Stimulated activated CD8-positive, alpha-beta memory T cell treated with anti-CD3 and anti-CD28 coated beads, Interleukin-7, amount 100 ng/mL, for 48 hours (primary cell): Measurements from ENCODE around the gene COX20.
A peak's percentile ranks its signal among the peaks of the same experiment; 100 is the strongest.
"Not testable (repeated sequence)": the region's sequence is repeated elsewhere in the genome, so short reads cannot be mapped to it uniquely, and the experiment has no call there.

Experiments
- DNase-seq, 2 donors: peaks; one replicate each; pipeline ENCODE4 v3.0.0-alpha.2; 2020; ENCODE audit warnings: low read depth in 1 of 2; ENCODE audit errors: extremely low read depth in 1 of 2

The COX20 gene, protein sequence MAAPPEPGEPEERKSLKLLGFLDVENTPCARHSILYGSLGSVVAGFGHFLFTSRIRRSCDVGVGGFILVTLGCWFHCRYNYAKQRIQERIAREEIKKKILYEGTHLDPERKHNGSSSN

DNA sequence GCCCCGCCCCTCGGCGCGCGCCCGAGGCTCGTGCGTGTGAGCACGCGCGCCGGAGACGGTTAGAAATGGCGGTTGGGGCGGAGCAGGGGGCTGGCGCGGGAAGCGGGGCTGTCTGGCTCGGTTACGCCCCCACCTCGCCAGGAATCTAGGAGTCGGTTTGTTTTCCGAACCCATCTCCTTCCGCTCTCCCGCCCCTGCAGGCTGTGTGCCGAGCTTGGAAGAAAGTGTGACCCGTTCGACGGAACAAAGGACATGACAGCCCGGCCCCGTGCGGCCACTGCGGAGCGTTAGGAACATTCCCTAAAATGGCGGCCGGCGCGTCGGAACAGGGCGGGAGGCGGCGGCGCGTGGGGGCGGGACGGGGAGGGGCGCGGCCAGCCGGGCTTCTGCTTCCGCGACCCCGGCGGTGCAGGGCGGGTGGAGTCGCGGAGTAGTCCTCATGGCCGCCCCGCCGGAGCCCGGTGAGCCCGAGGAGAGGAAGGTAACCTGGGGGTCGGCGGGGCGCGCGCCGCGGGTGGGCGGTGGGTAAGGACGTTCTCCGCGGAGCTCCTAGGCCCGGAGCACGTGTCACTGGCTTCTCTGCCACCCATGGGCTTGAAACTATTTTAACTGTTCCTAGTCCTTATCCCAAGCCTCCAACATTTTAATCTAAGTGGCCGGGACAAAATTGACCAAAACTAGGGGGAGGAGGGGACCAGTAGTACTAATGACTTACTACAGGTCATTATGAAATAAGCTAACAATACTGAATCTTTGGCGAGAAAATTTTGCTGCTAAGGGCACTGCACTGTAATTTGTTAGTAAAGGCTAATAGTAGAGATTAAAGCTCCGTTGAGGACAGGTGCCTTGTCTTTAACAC lies at the start of gene COX20:
Gene COX20, plus strand, starts transcription at position 383 of the 859 bp plus-strand sequence. Its CDS starts 57 bp downstream, at position 440.
- peak; percentile 75 to 85 for DNase-seq

DNA sequence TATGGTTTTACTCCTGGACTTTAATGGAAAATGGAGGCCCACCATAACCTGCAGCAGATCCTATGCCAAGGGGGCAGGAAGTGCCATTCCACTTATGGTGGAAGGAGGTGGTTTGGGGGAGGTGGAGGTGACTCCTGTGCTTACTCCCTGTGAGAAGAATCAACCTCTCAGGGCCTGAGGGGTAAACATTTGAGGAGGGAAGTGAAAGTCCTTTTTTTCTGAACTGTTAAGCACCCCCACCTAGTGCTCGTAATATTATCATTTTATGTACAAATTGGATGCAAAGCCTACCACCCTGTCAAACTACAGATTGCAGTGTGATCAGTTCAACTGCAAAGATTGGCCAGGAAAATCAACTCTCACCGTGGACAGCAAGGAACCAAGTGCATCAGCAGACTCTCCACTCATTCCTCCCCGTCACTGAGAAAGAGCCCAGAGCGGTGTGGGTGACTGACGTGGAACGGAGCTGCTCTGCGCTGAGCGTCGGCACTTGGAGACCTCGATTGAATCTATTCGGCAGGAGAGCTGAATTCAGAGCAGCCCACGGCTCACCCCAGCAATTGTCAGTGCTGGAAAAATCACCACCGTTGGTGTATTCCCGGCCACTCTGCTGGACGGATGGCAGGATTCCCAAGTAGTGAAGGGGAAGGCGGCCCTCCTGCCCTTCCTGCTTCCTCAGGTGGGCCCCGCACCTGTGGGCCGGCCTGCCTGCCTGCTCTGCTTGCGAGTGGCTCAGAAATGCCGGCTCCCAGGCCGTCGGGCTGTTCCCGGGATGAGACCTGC lies 46.8 kb upstream of the COX20 start:
- no peak for DNase-seq

DNA sequence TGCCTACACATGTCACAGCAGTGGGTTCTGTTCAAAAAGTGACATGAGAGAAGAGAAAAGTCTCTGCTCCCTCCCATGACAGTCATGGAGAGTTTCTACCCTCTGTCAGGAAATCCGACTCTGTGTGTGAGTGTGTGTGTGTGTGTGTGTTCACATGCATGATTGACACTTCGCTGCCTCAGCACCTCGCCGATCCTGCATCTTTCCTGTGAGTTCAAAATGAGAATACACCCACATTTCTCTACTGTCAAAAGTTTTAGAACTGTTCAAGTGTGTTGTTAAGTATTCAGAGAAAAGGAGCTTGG lies 46.2 kb upstream of the COX20 start:
- DNase-seq: no peak

DNA sequence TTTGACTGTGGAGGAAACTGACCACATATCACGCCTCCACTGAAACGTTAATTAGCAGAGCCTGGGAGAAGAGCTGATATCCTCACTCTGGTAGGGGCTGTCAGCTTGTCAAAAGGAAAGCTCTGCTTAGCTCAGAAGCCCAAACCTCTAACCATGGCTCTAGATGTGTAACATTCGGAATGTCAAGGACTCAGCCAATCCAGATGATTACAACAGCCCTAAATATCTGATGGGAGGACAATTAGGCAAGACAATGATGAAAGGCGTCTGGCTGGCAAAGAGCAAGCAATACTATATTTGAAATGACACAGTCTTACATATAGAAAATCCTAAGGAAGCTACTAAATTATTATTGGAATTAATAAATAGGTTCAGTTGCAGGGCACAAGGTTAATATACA lies 45.7 kb upstream of the COX20 start:
- DNase-seq: no peak

DNA sequence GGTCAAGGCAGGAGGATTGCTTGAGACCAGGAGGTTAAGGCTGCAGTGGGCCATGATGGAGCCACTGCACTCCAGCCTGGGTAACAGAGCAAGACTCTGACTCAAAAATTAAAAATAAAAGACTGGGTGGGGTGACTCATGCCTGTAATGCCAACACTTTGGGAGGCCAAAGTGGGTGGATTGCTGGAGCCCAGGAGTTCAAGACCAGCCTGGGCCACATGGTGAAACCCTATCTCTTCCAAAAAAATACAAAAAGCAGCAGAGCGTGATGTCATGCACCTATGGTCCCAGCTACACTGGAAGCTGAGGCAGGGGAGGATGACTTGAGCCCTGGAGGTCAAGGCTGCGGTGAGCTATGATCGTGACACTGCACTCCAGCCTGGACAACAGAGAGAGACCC lies 44.4 kb upstream of the COX20 start:
- no peak for DNase-seq

DNA sequence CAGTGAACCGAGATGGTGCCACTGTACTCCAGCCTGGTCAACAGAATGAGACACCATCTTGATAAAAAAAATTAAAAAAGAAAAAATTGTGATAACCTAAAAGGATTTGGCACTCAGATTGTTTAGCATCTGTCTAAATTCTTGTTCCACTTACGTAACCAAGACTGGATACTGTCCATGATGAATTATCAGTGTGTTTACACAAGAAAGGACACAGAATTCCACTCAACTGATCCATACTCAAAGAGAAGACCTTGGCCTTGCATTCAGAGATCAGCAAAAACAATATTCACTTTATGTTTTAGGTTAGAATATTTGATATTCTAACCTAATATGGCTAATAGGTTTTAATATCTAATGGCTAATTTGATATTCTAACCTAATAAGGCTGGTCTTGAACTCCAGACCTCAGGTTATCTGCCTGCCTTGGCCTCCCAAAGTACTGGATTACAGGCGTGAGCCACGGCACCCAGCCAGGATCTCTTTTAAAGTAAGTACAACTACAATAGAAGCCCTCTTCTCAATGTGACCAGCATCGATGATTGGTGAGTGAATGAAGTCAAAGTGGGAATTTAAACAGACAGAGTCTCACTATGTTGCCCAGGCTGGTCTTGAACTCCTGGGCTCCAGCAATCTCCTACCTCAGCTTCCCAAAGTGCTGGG lies 43.1 kb upstream of the COX20 start:
- no peak for DNase-seq

DNA sequence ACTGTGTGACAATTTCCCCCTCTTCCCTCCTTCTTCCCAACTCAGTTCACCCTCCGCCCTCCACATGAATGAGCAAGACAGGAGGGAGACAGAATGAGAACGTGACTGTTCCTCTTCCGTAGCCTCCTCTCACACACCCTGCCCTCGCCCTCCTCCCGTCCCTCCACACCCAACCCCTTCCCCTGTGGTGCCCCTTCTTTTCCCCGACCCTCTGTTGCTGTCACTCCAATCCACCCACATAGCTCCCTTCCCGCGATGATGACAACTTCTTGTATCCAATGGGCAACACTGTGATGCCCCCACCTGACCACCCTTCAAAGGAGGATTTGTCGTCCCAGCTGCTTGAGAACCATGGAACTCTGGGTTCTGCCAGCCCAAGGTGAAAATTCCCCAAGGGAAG lies 41.4 kb upstream of the COX20 start:
- DNase-seq: no peak

DNA sequence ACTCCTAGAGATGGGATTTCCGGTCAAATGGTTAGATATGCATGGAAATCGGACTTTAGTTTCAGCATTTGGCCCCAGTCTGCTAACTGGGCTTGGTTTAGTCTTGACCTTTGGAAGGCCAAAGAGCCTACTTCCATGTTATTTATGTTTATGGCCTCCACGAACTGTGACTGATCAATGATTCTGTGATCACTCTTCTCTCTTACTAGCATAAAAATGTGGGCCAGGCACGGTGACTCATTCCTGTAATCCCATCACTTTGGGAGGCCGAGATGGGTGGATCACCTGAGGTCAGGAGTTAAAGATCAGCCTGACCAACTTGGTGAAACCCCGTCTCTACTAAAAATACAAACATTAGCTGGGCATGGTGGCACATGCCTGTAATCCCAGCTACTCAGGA lies 40.9 kb upstream of the COX20 start:
- DNase-seq: not testable (repeated sequence)

DNA sequence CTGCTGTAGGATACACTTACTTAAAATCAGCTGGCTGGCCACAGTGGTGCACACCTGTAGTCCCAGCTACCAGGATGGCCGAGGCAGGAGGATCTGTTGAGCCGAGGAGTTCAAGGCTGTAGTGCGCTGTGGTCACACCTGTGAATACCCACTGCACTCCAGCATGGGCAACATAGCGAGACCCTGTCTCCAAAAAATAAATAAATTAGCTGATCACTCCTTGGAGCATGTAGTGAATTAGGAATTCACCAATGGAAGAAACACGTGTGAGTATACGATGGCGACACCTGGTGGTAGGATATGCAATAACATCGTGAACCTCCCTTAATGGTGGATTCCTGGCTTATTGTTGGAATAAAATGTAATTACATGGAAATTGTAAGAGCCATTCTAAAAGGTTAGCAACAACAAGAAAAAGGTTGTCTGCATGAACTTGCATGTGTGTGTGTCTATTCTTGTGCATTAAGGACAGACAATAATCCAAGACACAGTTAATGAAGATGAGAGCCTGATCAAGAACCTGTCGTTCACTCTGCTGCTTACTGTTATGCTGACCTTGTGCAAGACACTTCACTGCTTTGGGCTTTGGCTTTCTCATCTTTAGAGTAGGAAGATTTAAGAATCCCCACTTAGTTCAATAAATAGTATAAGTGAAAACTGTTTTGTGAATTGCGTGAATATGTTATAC lies 38.6 kb upstream of the COX20 start:
- no peak for DNase-seq

DNA sequence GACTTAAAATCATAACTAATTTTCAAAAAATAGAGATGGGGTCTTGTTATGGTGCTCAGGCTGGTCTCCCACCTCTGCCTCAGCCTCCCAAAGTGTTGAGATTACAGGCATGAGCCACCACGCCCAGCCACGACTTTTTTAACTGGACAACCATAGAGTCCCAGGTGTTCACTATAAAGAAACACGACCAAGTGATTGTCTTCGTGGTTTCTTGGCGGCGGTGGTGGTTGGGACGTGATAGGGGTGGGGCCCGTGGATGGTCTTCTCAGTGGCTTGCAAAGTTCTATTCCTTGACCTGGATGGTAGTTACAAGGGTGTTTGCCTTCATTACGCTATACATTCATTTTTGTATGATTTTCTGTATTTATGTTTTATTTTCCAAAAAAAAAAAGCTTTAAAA lies 34.6 kb upstream of the COX20 start:
- no peak for DNase-seq

DNA sequence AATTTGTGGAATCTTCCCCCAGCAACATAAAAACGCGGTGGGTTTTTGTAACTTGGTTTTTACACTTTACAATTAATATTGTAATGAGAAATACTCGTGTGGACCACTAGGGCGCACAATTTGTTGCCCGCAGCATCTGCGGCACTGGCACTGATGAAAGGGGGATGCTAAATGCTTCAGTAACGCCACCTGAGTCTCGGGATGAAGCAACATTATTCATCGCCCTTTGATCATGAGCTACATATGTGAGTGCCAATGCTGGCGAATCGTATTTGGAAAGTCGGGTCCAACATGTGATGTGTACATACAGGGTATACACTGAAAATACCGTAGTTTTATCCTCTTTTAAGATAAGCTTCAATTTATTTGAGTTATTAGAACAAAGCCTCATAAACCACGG lies 34.2 kb upstream of the COX20 start:
- DNase-seq: peak in 1 of 2 donors; percentile 29

DNA sequence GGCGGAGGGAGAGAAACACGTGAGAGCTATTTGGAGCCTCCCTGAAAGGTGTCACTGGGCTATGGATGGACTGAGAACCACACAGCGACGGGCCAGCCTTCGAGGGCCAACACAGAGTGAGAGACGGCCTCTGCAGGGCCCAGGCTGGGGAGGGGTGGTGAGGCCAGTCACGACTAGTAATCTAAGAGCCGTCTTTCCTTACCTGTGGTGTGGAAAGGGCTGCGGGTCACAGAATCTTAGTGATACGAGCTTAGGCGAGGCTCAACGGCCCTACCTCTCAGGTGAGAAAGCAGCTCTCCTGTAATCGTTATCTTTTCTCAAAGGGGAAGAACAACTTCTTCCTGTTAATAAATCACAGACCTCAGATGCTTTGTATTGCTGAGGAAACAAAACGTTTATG lies 33.4 kb upstream of the COX20 start:
- DNase-seq: no peak

DNA sequence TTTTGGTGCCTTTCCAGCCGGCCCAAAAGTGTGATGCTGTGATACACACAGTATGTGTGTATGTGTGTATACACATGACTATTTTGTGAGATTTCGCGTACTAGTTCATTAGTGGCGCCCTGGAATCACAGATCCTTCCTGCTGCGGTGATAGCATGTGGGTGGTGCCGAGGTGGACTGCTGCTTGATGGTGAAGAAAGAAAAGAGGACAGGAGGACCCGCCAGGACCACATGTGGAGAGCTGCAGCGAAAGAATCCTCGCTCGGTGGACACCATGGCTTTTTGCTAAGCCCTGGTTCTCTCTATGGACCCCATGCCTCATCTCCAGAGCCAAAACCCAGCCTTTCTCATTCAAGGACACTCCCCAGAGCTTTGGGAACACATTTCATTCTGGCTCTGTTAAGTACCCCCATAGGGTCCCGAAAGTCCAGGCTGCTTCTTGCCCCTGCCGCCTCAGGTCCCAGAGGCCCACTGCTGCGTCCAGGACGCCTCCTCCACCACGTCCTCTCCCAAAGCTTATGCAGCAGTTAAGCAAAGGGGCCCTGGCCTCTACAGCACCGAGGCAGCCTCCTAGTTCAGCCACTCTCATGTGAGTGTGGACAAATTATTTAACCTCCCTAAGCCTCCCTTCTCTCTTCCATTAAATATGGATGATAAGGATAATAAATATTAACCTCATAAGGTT lies 32.8 kb upstream of the COX20 start:
- DNase-seq: no peak

DNA sequence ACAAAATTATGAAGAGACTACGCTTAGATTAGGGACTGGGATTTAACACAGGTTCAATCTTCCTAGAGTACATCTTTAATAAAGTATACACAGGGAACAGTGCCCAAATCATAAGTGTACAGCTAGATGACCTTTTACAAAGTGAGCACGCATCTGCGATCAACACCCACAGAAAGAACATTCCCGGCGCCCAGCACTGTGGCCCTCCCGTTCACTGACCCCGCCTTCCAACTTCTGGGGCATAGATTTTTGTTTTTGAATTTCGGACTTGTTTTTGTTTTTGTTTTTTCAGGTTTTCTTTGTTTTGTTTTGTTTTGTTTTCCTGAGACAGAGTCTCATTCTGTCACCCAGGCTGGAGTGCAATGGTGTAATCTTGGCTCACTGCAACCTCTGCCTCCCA lies 30.6 kb upstream of the COX20 start:
- DNase-seq: no peak

DNA sequence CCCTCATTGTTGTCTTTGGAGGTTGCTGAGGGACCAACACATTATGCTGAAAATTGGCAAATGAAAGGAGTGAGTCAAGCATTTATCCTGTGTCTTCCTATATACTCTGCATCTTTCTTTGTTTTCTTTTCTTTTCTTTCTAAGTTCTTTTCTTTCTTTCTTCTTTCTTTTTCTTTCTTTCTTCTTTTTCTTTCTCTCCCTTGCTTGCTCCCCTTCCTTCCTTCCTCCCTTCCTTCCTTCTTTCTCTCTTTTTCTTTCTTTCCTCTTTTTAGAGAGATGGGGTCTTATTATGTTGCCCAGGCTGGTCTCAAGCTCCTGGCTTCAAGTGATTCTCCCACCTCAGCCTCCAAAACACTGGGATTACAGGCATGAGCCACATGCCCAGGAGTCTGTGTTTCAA lies 28.3 kb upstream of the COX20 start:
- no peak for DNase-seq

DNA sequence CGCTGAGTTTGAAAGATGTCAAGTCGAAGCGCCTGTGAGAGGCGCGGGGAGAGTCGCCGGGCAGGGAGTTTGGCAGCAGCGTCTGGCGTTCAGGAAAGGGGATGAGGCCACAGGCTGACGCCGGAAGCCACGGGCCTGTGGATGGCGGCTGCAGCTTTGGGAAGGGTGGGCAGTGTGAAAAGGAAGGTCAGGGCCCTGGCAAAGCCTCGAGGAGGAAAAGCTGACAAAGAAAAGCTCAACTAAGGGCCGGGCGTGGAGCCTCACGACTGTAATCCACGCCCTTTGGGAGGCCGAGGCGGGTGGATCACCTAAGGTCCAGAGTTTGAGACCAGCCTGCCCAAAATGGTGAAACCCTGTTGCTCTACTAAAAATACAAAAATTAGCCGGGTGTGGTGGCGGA lies 25.2 kb upstream of the COX20 start:
- no peak for DNase-seq

DNA sequence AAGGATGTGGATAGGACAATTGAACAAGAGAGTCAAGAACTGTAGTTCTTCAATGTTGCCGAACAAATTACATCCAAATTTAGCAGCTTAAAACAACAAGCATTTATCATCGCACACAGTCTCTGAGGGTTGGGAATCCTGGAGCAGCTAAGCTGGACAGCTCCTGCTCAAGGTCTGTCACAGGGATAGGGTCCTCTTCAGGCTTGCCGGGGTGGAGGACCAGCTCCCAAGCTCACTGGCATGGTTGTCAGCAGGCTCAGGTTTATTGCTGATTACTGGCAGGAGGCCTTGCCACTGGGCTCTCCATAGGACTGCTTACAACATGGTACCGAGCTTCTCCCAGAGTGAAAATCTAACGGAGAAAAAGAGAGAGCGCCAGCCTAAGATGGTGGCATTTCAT lies 22.1 kb upstream of the COX20 start:
- no peak for DNase-seq

DNA sequence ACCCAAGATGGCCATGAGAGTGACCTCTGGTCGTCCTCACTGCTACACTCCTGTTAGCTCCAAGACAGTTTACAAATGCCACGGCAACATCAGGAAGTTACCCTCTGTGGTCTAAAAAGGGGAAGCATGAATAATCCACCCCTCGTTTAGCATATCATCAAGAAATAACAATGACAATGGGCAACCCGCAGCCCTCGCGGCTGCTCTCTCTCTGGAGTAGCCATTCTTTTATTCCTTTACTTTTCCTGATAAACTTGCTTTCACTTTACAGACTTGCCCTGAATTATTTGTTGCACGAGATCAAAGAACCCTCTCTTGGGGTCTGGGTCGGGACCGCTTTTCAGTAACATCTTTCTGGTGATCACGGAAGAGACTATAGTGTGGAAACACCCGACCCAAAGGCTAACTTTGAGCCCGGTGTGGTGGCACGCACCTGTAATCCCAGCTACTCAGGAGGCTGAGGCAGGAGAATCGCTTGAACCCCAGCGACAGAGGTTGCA lies 19.8 kb upstream of the COX20 start:
- no peak for DNase-seq

DNA sequence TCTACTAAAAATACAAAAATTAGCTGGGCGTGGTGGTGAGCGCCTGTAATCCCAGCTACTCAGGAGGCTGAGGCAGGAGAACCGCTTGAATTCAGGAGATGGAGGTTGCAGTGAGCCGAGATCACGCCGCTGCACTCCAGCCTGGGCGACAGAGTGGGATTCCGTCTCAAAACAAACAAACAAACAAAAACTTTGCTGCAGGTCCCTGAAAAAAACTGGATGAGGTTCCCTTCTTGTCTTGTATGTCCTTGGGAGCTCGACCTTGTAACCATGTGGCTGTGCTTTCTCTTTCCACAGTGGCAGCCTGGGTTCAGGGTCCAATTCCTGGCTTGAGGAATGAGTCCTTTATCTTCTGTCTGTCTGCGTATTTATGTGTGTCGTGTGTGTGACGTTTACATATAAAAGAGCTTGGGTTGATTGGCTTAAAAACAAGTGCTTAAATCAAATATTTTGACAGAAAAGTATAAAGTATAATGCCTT lies 18.0 kb upstream of the COX20 start:
- DNase-seq: no peak

DNA sequence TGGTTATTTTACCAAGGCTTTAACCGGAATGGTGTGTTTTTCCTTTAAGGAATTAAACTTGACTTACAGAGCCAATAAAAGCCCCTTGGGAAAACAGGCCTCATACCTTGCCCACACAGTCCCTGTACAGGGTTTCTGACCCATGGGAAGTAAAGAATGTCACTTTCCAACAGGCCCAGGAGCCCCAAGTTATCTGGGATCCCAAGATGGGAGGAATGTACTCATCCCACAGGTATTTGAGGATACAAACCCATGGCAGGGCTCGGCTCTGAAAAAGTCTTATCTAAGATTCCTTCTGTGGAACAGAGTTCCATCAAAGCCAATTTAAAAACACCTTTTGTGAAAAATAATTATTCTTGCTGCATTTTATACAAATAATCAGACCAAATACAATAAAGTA lies 15.3 kb upstream of the COX20 start:
- no peak for DNase-seq
